Suprapubic skin (tissue), 4 donors: ENCODE data around the gene COPZ1. TPM values are rescaled to one million over a fixed set of nuclear protein-coding genes. Genes with fewer than 3 reads are reported as not detected.

ENCODE experiments used
- DNase-seq, 2 donors: peaks; one replicate each; pipeline ENCODE4 v3.0.0-alpha.2; 2019; ENCODE audit warnings: low spot score in 2 of 2
- H3K27ac ChIP-seq: fragments of 200-600 bp; sonication (generic); one replicate; pipeline ENCODE4 v1.5.1; 2019
- H3K27me3 ChIP-seq: fragments of 200-600 bp; sonication (generic); one replicate; pipeline ENCODE4 v1.5.1; 2019
- H3K36me3 ChIP-seq: fragments of 200-600 bp; sonication (generic); one replicate; pipeline ENCODE4 v1.5.1; 2019
- H3K4me1 ChIP-seq: fragments of 200-600 bp; sonication (generic); one replicate; pipeline ENCODE4 v1.5.1; 2019
- H3K4me3 ChIP-seq: fragments of 200-600 bp; sonication (generic); one replicate; pipeline ENCODE4 v1.5.1; 2019; ENCODE audit warnings: mild to moderate bottlenecking
- H3K9me3 ChIP-seq: fragments of 200-600 bp; sonication (generic); one replicate; pipeline ENCODE4 v1.5.1; 2019
- CTCF ChIP-seq, 2 donors: fragments of 200-600 bp in 1 of 2; fragments of 450-650 bp in 1 of 2; sonication (generic) in 1 of 2; IDR thresholded peaks; one replicate each; pipeline ENCODE4 v1.5.1; 2016 to 2019; ENCODE audit warnings: antibody characterized with exemption in 2 of 2, mild to moderate bottlenecking in 1 of 2, moderate library complexity in 1 of 2
- EP300 ChIP-seq: sonication (generic); formaldehyde crosslinking; IDR thresholded peaks from one replicate; pipeline ENCODE4 v1.6.1; 2017; ENCODE audit warnings: antibody characterized with exemption
- POLR2A ChIP-seq, 2 donors: fragments of 450-650 bp; IDR thresholded peaks; one replicate each; pipeline ENCODE4 v1.6.1; 2017; ENCODE audit warnings: antibody characterized with exemption in 2 of 2, mild to moderate bottlenecking in 2 of 2, moderate library complexity in 2 of 2
- POLR2AphosphoS5 ChIP-seq, 3 donors: sonication (generic); formaldehyde crosslinking; IDR thresholded peaks; one replicate each; pipeline ENCODE4 v1.6.1; 2017; ENCODE audit warnings: antibody characterized with exemption in 3 of 3
- WGBS: methylation state at CpG from one replicate; pipeline ENCODE4 v1.1.5; 2018; 5-methylcytosine and 5-hydroxymethylcytosine counted together
- total RNA-seq, 4 donors: library from RNA; depleted of rRNA; stranded (reverse); fragments of >200 nt; gene quantifications; one replicate each; pipeline ENCODE4 v1.1.0, GENCODE V29; 2016

The COPZ1 gene
- total RNA-seq, 4 donors from 2014 or later = 70.9 to 89.0 (median 77.6) TPM

GRCh38 chr12:54360717-54361456, 36.0 kb downstream of the COPZ1 start:
- H3K27me3 ChIP-seq = no peaks in the 10 kb centered on the region
- WGBS = 75% methylated on average over 16 of the region's 16 CpGs
- TF ChIP-seq POLR2AphosphoS5 (IDR thresholded peaks at IDR 0.05) (no peak), CTCF (IDR thresholded peaks at IDR 0.05) (peak; percentile 40 to 53), POLR2A (IDR thresholded peaks at IDR 0.05) (no peak), EP300 (no peak)
- DNase-seq = no peak
- no peaks in the 10 kb centered on the region for H3K9me3 ChIP-seq
- no peaks in the 10 kb centered on the region for H3K36me3 ChIP-seq
- H3K4me1 ChIP-seq = peaks cover 27% of the 10 kb centered on the region
- no peak overlapping the region for H3K4me3 ChIP-seq
- peak overlapping the region; percentile 33 for H3K27ac ChIP-seq

- WGBS = 79% methylated on average over 8 of the region's 8 CpGs
- no peak for DNase-seq
- H3K36me3 ChIP-seq = no peaks in the 10 kb centered on the region
Observed at GRCh38 chr12:54363047-54363446, 38.1 kb downstream of the COPZ1 start.

GRCh38 chr12:54363618-54364017, 38.7 kb downstream of the COPZ1 start:
- H3K27ac ChIP-seq = no peak overlapping the region
- H3K27me3 ChIP-seq = no peaks in the 10 kb centered on the region
- H3K4me1 ChIP-seq = peaks cover 11% of the 10 kb centered on the region
- H3K9me3 ChIP-seq = no peaks in the 10 kb centered on the region
- WGBS = 86% methylated on average over 6 of the region's 6 CpGs
- no peak overlapping the region for H3K4me3 ChIP-seq
- H3K36me3 ChIP-seq = no peaks in the 10 kb centered on the region
- DNase-seq = no peak
- TF ChIP-seq POLR2A (IDR thresholded peaks at IDR 0.05) (no peak), POLR2AphosphoS5 (IDR thresholded peaks at IDR 0.05) (no peak), CTCF (IDR thresholded peaks at IDR 0.05) (no peak), EP300 (no peak)

More at GRCh38 chr12:54363047-54363446, 38.1 kb downstream of the COPZ1 start:
- Histone ChIP-seq H3K9me3 (no peaks in the 10 kb centered on the region), H3K27me3 (no peaks in the 10 kb centered on the region), H3K4me3 (no peak overlapping the region), H3K4me1 (peaks cover 11% of the 10 kb centered on the region), H3K27ac (no peak overlapping the region)
- TF ChIP-seq EP300 (no peak), CTCF (IDR thresholded peaks at IDR 0.05) (no peak), POLR2A (IDR thresholded peaks at IDR 0.05) (no peak), POLR2AphosphoS5 (IDR thresholded peaks at IDR 0.05) (no peak)

GRCh38 chr12:54364413-54364812, 39.5 kb downstream of the COPZ1 start, which contains the start of gene GPR84:
Gene GPR84 (minus strand): TSS chr12:54364486. CDS start chr12:54363851, 635 bp downstream.
- no peaks in the 10 kb centered on the region for H3K36me3 ChIP-seq
- no peak within 1 kb of the TSS for H3K27ac ChIP-seq
- TF ChIP-seq EP300 = no peak
- TF ChIP-seq CTCF (IDR thresholded peaks at IDR 0.05) = no peak
- H3K4me3 ChIP-seq = no peak within 1 kb of the TSS
- no peaks in the 10 kb centered on the region for H3K27me3 ChIP-seq
- 80% methylated on average over 4 of the region's 4 CpGs for WGBS
- H3K9me3 ChIP-seq = no peaks in the 10 kb centered on the region
- peaks cover 18% of the 10 kb centered on the region for H3K4me1 ChIP-seq
- DNase-seq = no peak

- H3K4me1 ChIP-seq = peaks cover 47% of the 10 kb centered on the region
- DNase-seq = no peak
- H3K27me3 ChIP-seq = no peaks in the 10 kb centered on the region
- H3K27ac ChIP-seq = no peak overlapping the region
- no peaks in the 10 kb centered on the region for H3K9me3 ChIP-seq
- peaks cover 11% of the 10 kb centered on the region for H3K36me3 ChIP-seq
- TF ChIP-seq POLR2AphosphoS5 (IDR thresholded peaks at IDR 0.05) = no peak
- no peak for TF ChIP-seq POLR2A (IDR thresholded peaks at IDR 0.05)
- TF ChIP-seq CTCF (IDR thresholded peaks at IDR 0.05) = no peak
- TF ChIP-seq EP300 = no peak
- H3K4me3 ChIP-seq = peak overlapping the region; percentile 36
- 24% methylated on average over 5 of the region's 5 CpGs for WGBS
Observed at GRCh38 chr12:54368025-54368708, 43.2 kb downstream of the COPZ1 start.
